ENCODE measurements around the gene ALDOC. TPM values are rescaled to one million over a fixed set of nuclear protein-coding genes. Genes with fewer than 3 reads are reported as not detected.

ALDOC gene
- total RNA-seq, 1 donor from 2014 or later: 3.2 TPM

DNA sequence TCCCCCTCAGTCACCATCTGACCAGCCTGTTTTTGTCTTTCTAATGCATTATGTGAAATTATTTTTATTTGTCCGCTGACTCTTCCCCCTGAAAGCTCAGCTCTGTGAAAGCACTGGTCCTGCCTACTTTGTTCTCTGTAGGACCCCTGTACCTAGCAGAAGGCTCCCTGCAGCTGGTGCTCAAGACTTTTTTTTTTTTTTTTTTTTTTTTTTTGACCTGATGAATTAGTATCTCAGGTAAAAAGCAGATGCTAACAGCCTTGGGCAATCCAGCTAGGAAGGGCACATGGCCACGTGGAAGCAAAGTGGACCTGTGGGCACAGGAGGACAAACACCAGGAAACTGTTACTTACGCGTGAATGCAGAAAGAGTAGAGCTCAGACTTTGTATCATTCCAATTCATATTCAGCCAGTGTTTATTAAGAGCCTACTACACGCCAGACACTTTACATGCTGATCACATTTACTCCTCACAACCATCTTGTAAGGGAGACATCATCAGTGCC, 23.6 kb downstream of the ALDOC start:
- H3K36me3 Mint-ChIP-seq (ENCODE audit: unreplicated experiment): peaks cover 31% of the 10 kb centered on the region
- peaks cover 21% of the 10 kb centered on the region for H3K4me1 Mint-ChIP-seq (ENCODE audit: unreplicated experiment)
- no peak for DNase-seq (ENCODE audit: extremely low spot score, unreplicated experiment)
- no peaks in the 10 kb centered on the region for H3K9me3 Mint-ChIP-seq (ENCODE audit: unreplicated experiment)
- peak overlapping the region; percentile 77 for H3K4me3 Mint-ChIP-seq (ENCODE audit: unreplicated experiment)
- no peaks in the 10 kb centered on the region for H3K27me3 Mint-ChIP-seq (ENCODE audit: unreplicated experiment)
- H3K27ac Mint-ChIP-seq (ENCODE audit: unreplicated experiment): peak overlapping the region; percentile 79
- TF ChIP-seq, protein P1, sequence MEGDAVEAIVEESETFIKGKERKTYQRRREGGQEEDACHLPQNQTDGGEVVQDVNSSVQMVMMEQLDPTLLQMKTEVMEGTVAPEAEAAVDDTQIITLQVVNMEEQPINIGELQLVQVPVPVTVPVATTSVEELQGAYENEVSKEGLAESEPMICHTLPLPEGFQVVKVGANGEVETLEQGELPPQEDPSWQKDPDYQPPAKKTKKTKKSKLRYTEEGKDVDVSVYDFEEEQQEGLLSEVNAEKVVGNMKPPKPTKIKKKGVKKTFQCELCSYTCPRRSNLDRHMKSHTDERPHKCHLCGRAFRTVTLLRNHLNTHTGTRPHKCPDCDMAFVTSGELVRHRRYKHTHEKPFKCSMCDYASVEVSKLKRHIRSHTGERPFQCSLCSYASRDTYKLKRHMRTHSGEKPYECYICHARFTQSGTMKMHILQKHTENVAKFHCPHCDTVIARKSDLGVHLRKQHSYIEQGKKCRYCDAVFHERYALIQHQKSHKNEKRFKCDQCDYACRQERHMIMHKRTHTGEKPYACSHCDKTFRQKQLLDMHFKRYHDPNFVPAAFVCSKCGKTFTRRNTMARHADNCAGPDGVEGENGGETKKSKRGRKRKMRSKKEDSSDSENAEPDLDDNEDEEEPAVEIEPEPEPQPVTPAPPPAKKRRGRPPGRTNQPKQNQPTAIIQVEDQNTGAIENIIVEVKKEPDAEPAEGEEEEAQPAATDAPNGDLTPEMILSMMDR (IDR thresholded peaks at IDR 0.05): no peak

DNA sequence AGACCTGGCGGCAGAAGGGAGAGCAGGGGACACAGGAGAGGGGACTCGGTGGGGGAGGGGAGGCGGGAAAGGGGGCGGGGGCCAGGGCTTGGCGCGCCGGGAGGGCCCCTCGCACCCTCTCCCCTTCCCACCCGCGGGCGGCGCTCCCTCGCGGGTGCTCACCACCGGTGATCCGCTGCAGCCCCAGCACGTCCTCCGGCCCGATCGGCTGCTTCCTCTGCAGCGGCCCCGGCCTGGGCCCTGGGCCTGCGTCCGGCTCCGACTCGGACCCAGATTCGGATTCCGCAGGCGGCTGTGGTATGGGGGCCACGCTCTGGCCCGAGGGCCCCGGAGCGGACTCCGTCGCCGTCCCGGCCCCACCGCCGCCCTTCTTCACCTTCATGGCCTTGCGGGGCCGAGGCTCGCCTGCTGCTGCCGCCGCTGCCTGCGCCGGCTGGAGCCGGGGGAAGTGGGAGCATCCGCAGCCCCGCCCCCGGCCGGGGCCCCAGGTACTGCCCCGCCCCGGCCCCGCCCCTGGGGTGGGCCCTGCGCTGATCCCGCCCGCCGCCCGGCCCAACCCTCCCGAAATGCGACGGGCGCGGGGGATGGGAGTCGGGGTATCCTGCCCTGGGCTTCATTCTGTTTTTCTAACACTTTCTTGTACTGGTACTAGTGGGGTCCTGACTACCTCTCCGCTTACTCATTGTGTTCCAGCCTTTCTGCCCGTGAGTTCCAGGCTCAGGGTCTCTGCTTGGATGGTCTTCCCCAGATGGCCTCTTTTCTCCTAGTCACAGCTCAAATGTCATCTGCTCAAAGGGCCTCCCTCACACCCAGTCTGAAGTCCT, 24.3 kb downstream of the ALDOC start, which contains the start of gene UNC119:
TSS of gene UNC119 (minus strand) at position 449 of the 824 bp plus-strand sequence. CDS start at position 382, 67 bp downstream.
- TF ChIP-seq, protein P1 (IDR thresholded peaks at IDR 0.05): no peak
- H3K9me3 Mint-ChIP-seq (ENCODE audit: unreplicated experiment): no peaks in the 10 kb centered on the region
- peaks cover 26% of the 10 kb centered on the region for H3K36me3 Mint-ChIP-seq (ENCODE audit: unreplicated experiment)
- H3K27ac Mint-ChIP-seq (ENCODE audit: unreplicated experiment): peak within 1 kb of the TSS; percentile 79
- H3K4me1 Mint-ChIP-seq (ENCODE audit: unreplicated experiment): peaks cover 21% of the 10 kb centered on the region
- DNase-seq (ENCODE audit: extremely low spot score, unreplicated experiment): peak; percentile 91
- no peaks in the 10 kb centered on the region for H3K27me3 Mint-ChIP-seq (ENCODE audit: unreplicated experiment)
- peak within 1 kb of the TSS; percentile 98 for H3K4me3 Mint-ChIP-seq (ENCODE audit: unreplicated experiment)

DNA sequence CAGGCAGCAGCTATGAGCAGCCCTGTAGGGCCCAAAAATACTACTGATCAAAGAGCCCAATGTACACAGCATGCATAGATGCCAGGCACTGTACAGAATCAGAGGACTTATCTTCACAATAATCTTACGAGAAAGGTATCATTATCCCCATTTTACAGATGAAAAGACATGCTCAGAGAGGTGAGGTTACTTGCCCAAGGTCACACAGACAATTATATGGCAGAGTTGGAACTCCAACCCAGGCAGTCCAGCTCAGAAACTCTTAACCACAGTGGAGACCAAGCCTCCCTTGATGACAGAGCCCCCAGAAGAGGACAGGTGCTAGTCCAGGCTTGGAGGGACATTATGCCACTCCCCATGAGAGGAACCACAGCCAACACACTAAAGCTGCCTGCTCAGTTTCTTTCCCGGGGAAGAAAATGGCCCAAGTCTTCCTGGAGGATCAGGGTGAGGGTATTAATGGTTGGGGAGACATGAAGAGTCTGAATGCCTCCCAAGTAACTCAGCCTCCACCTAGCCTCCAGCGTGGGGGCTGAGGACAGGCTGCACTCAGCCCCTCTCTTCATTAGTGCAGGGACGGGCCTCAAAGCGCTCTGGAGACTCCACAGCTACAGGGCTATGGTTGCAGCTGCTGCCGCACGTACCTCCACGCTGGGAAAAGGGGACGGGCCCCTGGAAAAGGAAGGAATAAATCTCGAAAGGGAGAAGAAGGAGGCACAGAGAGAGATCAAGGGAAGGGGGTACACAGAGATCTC, 25.1 kb downstream of the ALDOC start:
- Mint-ChIP-seq H3K27me3 (ENCODE audit: unreplicated experiment) (no peaks in the 10 kb centered on the region), H3K36me3 (ENCODE audit: unreplicated experiment) (peaks cover 21% of the 10 kb centered on the region), H3K4me1 (ENCODE audit: unreplicated experiment) (peaks cover 21% of the 10 kb centered on the region), H3K4me3 (ENCODE audit: unreplicated experiment) (peak overlapping the region; percentile 98), H3K27ac (ENCODE audit: unreplicated experiment) (peak overlapping the region; percentile 72), H3K9me3 (ENCODE audit: unreplicated experiment) (no peaks in the 10 kb centered on the region)
- DNase-seq (ENCODE audit: extremely low spot score, unreplicated experiment): no peak
- TF ChIP-seq, protein P1 (IDR thresholded peaks at IDR 0.05): no peak

DNA sequence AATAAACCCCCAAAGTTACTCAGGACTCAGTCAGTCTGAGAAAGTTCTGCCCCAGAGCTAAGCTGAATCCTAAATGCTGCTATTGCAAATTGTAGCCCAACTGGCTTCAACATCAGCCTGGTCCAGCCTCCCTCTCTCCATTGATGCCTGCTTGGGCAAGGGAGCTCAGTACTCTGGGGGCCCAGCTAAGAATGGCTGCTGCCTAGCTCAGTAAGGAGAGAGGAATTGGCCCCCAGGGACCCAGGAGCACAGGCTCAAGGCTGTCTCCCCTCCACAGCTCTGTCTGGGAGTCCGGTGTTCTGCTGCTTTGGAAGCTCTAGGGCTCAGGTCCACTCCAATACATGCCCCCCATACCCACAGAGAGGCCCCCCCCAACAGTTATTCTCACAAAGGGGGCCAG, 25.8 kb downstream of the ALDOC start:
- Mint-ChIP-seq H3K36me3 (ENCODE audit: unreplicated experiment) (peaks cover 13% of the 10 kb centered on the region), H3K4me3 (ENCODE audit: unreplicated experiment) (no peak overlapping the region), H3K27me3 (ENCODE audit: unreplicated experiment) (no peaks in the 10 kb centered on the region), H3K4me1 (ENCODE audit: unreplicated experiment) (peaks cover 21% of the 10 kb centered on the region), H3K27ac (ENCODE audit: unreplicated experiment) (no peak overlapping the region), H3K9me3 (ENCODE audit: unreplicated experiment) (no peaks in the 10 kb centered on the region)
- TF ChIP-seq, protein P1 (IDR thresholded peaks at IDR 0.05): no peak
- DNase-seq (ENCODE audit: extremely low spot score, unreplicated experiment): no peak
